Measurements from ENCODE around the gene CHMP2A. TPM values are rescaled to one million over a fixed set of nuclear protein-coding genes. Genes with fewer than 3 reads are reported as not detected.
A peak's percentile ranks its signal among the peaks of the same experiment; 100 is the strongest.

Gene CHMP2A
- total and polyA plus RNA-seq, 2 donors (not counting 3 experiments of a cell fraction or from before 2014, with no cell fraction given) = 105 to 150 TPM

DNA sequence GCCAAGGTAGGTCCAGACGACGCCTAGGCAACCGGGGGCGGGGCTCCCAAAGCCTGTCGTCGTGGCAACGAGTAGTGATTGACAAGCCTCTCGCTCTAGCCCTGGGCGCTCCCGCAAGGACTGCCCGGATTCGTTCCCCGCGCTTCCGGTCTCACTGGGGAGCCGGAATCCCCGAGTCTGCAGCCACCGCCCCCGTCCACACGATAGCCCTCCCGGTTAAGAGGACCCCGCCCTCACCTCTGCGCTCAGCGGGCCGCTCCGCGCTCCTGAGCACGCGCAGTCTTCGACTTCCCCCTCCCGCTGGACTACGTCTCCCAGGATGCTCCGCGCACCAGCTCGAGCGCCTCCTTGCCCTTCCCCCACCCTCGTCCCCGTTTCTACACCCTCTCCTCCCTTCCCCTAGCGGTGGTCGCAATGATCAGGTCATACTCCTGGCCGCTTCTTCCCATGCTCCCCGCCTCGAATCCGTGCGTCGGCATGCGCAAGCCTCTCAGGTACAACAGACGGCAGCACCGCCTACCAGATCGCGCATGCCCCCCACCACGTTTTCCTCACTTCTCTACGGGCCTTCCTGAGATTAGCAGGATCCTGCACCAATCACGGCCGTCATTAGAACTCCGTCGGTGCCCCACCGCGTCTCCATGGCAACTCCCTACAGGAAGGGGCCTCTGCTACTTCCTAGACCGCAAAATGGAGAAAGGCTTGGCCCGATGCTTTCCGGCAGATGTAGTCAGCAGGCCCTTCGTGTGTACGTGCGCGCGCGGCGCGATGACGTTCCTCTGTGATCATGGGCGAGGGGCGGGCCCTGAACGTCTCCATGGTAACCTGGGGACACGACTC lies 18.1 kb upstream of the CHMP2A start, which contains the start of gene MZF1:
Gene MZF1 (minus strand): TSS at position 518 of the 840 bp plus-strand sequence. CDS start 1,946 bp downstream, outside the sequence.
- Histone ChIP-seq H3K9me1 (replicated peaks; ENCODE audit: control insufficient read depth, extremely low read depth, insufficient read depth, low read length) (no peaks in the 10 kb centered on the region), H3K36me3 (ENCODE audit: control insufficient read depth in 2 of 2, extremely low read depth in 1 of 2, insufficient read depth in 2 of 2, low read length in 2 of 2) (peaks cover 0 to 7% of the 10 kb centered on the region in 2 experiments), H3K4me2 (ENCODE audit: insufficient read depth, low read length) (peak within 1 kb of the TSS; percentile 94), H4K20me1 (replicated peaks; ENCODE audit: control insufficient read depth, extremely low read depth, insufficient read depth, low read length) (no peaks in the 10 kb centered on the region), H2AFZ (ENCODE audit: low read depth, low read length) (peak within 1 kb of the TSS; percentile 76), H3K9me3 (replicated peaks; ENCODE audit: control insufficient read depth, insufficient read depth, low read length) (no peaks in the 10 kb centered on the region), H3K4me1 (ENCODE audit: control insufficient read depth, extremely low read depth, insufficient read depth, low read length) (peaks cover 16% of the 10 kb centered on the region), H3K4me3 (replicated peaks in 1 of 3; ENCODE audit: insufficient read depth in 1 of 3, low read depth in 1 of 3, low read length in 3 of 3) (peak within 1 kb of the TSS; percentile 7 to 70 (median 58)), H3K27me3 (ENCODE audit: control insufficient read depth in 2 of 2, insufficient read depth in 2 of 2, low read length in 2 of 2) (no peaks in the 10 kb centered on the region), H3K27ac (ENCODE audit: insufficient read depth, low read depth, low read length) (peak within 1 kb of the TSS; percentile 85), H3K9ac (replicated peaks; ENCODE audit: extremely low read depth, insufficient read depth, low read length) (peak within 1 kb of the TSS; percentile 88), H3K79me2 (ENCODE audit: control insufficient read depth, insufficient read depth, low read length) (peaks cover 8% of the 10 kb centered on the region)
- peak; percentile 100 for FAIRE-seq
- intact Hi-C loops (cut with micrococcal nuclease) (loop anchor here (1.0 kb wide), 4 partner anchors 14 to 295 kb away; partner anchors contain the start of genes TRIM28, ZNF584 and ZNF8), dilution Hi-C loops (cut with MboI; ENCODE audit: extremely low pct_ligation_motif_present, low sequenced_read_pairs) (no loop called here)
- ChIA-PET POLR2A (no interaction called here), CTCF (interaction anchor here (0.7 to 1.9 kb wide), 3 partner anchors 18 to 53 kb away, joined by 3 to 8 read pairs (median 3); partner anchors contain the start of genes CHMP2A and ZBTB45)
- peak; percentile 100 for DNase-seq (ENCODE audit: low read depth, low spot score)
- TF ChIP-seq FOS (IDR thresholded peaks at IDR 0.05; ENCODE audit: borderline replicate concordance, insufficient read depth, low read length) (peak; percentile 16), GATA2 (IDR thresholded peaks at IDR 0.05; ENCODE audit: insufficient read depth, insufficient read length, low read depth, low read length) (no peak), POLR2A (IDR thresholded peaks at IDR 0.05; ENCODE audit: low read depth, low read length) (no peak), EZH2 (IDR thresholded peaks at IDR 0.05; ENCODE audit: borderline replicate concordance, low read depth, low read length, severe bottlenecking) (no peak), POLR2AphosphoS5 (IDR thresholded peaks at IDR 0.05; ENCODE audit: insufficient read depth, low read depth, low read length) (peak; percentile 84), MYC (IDR thresholded peaks at IDR 0.05; ENCODE audit: low read depth, low read length) (no peak)
- TF ChIP-seq, protein P1, sequence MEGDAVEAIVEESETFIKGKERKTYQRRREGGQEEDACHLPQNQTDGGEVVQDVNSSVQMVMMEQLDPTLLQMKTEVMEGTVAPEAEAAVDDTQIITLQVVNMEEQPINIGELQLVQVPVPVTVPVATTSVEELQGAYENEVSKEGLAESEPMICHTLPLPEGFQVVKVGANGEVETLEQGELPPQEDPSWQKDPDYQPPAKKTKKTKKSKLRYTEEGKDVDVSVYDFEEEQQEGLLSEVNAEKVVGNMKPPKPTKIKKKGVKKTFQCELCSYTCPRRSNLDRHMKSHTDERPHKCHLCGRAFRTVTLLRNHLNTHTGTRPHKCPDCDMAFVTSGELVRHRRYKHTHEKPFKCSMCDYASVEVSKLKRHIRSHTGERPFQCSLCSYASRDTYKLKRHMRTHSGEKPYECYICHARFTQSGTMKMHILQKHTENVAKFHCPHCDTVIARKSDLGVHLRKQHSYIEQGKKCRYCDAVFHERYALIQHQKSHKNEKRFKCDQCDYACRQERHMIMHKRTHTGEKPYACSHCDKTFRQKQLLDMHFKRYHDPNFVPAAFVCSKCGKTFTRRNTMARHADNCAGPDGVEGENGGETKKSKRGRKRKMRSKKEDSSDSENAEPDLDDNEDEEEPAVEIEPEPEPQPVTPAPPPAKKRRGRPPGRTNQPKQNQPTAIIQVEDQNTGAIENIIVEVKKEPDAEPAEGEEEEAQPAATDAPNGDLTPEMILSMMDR (IDR thresholded peaks at IDR 0.05; ENCODE audit: extremely low read depth in 1 of 2, insufficient read depth in 1 of 2, low read depth in 1 of 2, low read length in 2 of 2) = peak; percentile 6 to 23
- TF ChIP-seq, protein P2, sequence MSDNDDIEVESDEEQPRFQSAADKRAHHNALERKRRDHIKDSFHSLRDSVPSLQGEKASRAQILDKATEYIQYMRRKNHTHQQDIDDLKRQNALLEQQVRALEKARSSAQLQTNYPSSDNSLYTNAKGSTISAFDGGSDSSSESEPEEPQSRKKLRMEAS (IDR thresholded peaks at IDR 0.05; ENCODE audit: insufficient read depth, insufficient read length) = peak; percentile 8
- no TSS peak for BruUV-seq (replicated peaks)
